B cell (primary cell): ENCODE data around the gene BRD9. TPM values are rescaled to one million over a fixed set of nuclear protein-coding genes. Genes with fewer than 3 reads are reported as not detected.

Experiments used
- ATAC-seq: fragments of 200-7000 bp; cut with Tn5 transposase; one replicate; pipeline ENCODE4 v1.10.0; 2021; ENCODE audit warnings: low read depth, mild to moderate bottlenecking, moderate number of reproducible peaks, moderate library complexity
- CTCF ChIA-PET: fragments of 350-600 bp; sonication (Branson Sonifier 250); formaldehyde crosslinking; loops from one replicate; lab custom pipeline; 2021; ENCODE audit warnings: antibody characterized with exemption, inconsistent platforms; lab: Charles Lee
- POLR2A ChIA-PET: fragments of 350-600 bp; sonication (Branson Sonifier 250); formaldehyde crosslinking; loops from one replicate; lab custom pipeline; 2021; ENCODE audit warnings: antibody characterized with exemption; lab: Charles Lee
- DNase-seq: peaks from one replicate; pipeline ENCODE4 v3.0.0; 2013
- H2AFZ ChIP-seq: 2 replicates; pipeline ENCODE4 v1.6.1; 2012; ENCODE audit warnings: mild to moderate bottlenecking, low read depth, low read length; ENCODE audit not compliant: insufficient read depth, poor library complexity, severe bottlenecking
- H3K27ac ChIP-seq, 2 donors: 1 replicate in 1 of 2; 2 replicates in 1 of 2; pipeline ENCODE4 v1.5.1; 2012 to 2013; ENCODE audit warnings: low read length in 2 of 2, mild to moderate bottlenecking in 2 of 2, moderate library complexity in 1 of 2
- H3K27me3 ChIP-seq, 4 experiments: fragments of 200-600 bp in 1 of 4; sonication (generic) in 1 of 4; replicated peaks in 1 of 4; 1 replicate in 2 of 4; 2 replicates in 2 of 4; pipeline versions ENCODE4 v1.6.1 to v1.7.0; 2013 to 2016; ENCODE audit warnings: low read length in 3 of 4, mild to moderate bottlenecking in 2 of 4, mixed read lengths in 1 of 4, moderate library complexity in 1 of 4; ENCODE audit not compliant: insufficient read depth in 4 of 4, control insufficient read depth in 3 of 4; ENCODE audit errors: control extremely low read depth in 1 of 4
- H3K36me3 ChIP-seq, 2 experiments: replicated peaks in 1 of 2; 1 replicate in 1 of 2; 2 replicates in 1 of 2; pipeline versions ENCODE4 v1.6.1 to v1.7.1; 2013; ENCODE audit warnings: low read length in 1 of 2; ENCODE audit not compliant: insufficient read depth in 2 of 2, control insufficient read depth in 1 of 2; ENCODE audit errors: control extremely low read depth in 1 of 2, extremely low read depth in 1 of 2
- H3K4me1 ChIP-seq, 2 donors: fragments of 200-600 bp in 1 of 2; sonication (generic) in 1 of 2; 1 replicate in 1 of 2; 2 replicates in 1 of 2; pipeline versions ENCODE4 v1.5.1 to v1.6.1; 2013 to 2017; ENCODE audit warnings: low read length in 2 of 2; ENCODE audit not compliant: control insufficient read depth in 2 of 2, insufficient read depth in 2 of 2
- H3K4me2 ChIP-seq: replicated peaks from 2 replicates; pipeline ENCODE3; 2012; ENCODE audit warnings: mild to moderate bottlenecking, low read depth, low read length; ENCODE audit not compliant: poor library complexity, severe bottlenecking
- H3K4me3 ChIP-seq, 5 experiments: fragments of 200-600 bp in 1 of 5; sonication (generic) in 1 of 5; 1 replicate in 3 of 5; 2 replicates in 2 of 5; pipeline versions ENCODE4 v1.5.1 to v1.7.0; 2011 to 2016; ENCODE audit warnings: low read length in 4 of 5, mild to moderate bottlenecking in 4 of 5, low read depth in 2 of 5, control low read depth in 1 of 5, moderate library complexity in 1 of 5; ENCODE audit not compliant: insufficient read depth in 1 of 5; ENCODE audit errors: control extremely low read depth in 1 of 5, extremely low read depth in 1 of 5
- H3K79me2 ChIP-seq: fragments of 200-600 bp; sonication (generic); one replicate; pipeline ENCODE4 v1.6.0; 2016; ENCODE audit warnings: low read length; ENCODE audit not compliant: control insufficient read depth, insufficient read depth
- H3K9ac ChIP-seq: fragments of 200-600 bp; sonication (generic); 2 replicates; pipeline ENCODE4 v1.6.1; 2017; ENCODE audit warnings: mild to moderate bottlenecking, low read length, moderate library complexity
- H3K9me3 ChIP-seq, 3 donors: one replicate each; pipeline versions ENCODE4 v1.6.1 to v1.7.1; 2013; ENCODE audit warnings: low read length in 2 of 3; ENCODE audit not compliant: control insufficient read depth in 2 of 3, insufficient read depth in 1 of 3; ENCODE audit errors: control extremely low read depth in 1 of 3
- H4K20me1 ChIP-seq: 2 replicates; pipeline ENCODE4 v1.6.0; 2012; ENCODE audit warnings: mild to moderate bottlenecking, low read length; ENCODE audit not compliant: insufficient read depth, control insufficient read depth, poor library complexity, severe bottlenecking
- H3K27ac Mint-ChIP-seq: one replicate; pipeline ENCODE4 v1.8.0; 2021; ENCODE audit warnings: mixed read lengths
- H3K27me3 Mint-ChIP-seq: one replicate; pipeline ENCODE4 v1.8.0; 2021; ENCODE audit warnings: mixed read lengths
- H3K4me1 Mint-ChIP-seq: one replicate; pipeline ENCODE4 v1.8.0; 2021; ENCODE audit warnings: mixed read lengths
- H3K4me3 Mint-ChIP-seq: one replicate; pipeline ENCODE4 v1.8.0; 2021; ENCODE audit warnings: mixed read lengths
- H3K9me3 Mint-ChIP-seq: one replicate; pipeline ENCODE4 v1.8.0; 2022; ENCODE audit warnings: mixed read lengths; ENCODE audit not compliant: insufficient read depth
- CTCF ChIP-seq: fragments of 200-600 bp; IDR thresholded peaks from one replicate; pipeline ENCODE4 v1.8.0; 2022; ENCODE audit warnings: antibody characterized with exemption, mild to moderate bottlenecking
- EZH2 ChIP-seq: IDR thresholded peaks from 2 replicates; pipeline ENCODE4 v1.6.1; 2012; ENCODE audit warnings: borderline replicate concordance, low read depth, mild to moderate bottlenecking, moderate library complexity, low read length; ENCODE audit not compliant: insufficient read depth, poor library complexity, severe bottlenecking
- WGBS: methylation state at CpG from one replicate; pipeline ENCODE4 v1.1.5; 2013; ENCODE audit warnings: missing lambda C conversion rate; ENCODE audit not compliant: insufficient coverage; 5-methylcytosine and 5-hydroxymethylcytosine counted together
- intact Hi-C: fragments of 100-400 bp; cut with micrococcal nuclease; formaldehyde crosslinking; loops from one replicate; pipeline ENCODE4 v1.10.0; 2022
- polyA plus RNA-seq: library from polyadenylated mRNA; depleted of rRNA; stranded (reverse); fragments of >200 nt; gene quantifications from 2 replicates; pipeline ENCODE4 v1.2.3, GENCODE V29; 2012
- total RNA-seq, 2 donors: library from RNA; stranded (reverse); fragments of 120-200 nt in 1 of 2; gene quantifications; 1 replicate in 1 of 2; 2 replicates in 1 of 2; pipeline versions ENCODE4 v1.2.3 to v1.2.4, GENCODE V29; 2013 to 2022

The BRD9 gene
- total and polyA plus RNA-seq, 2 donors (not counting 1 experiment from before 2014, with no cell fraction given), result 28.3 to 68.6 TPM

- no peak overlapping the region for H3K4me3 ChIP-seq
- Mint-ChIP-seq H3K4me1 (no peaks in the 10 kb centered on the region), H3K9me3 (no peaks in the 10 kb centered on the region), H3K27me3 (peaks cover 20% of the 10 kb centered on the region), H3K27ac (no peak overlapping the region), H3K4me3 (no peak overlapping the region)
- H3K36me3 ChIP-seq, result no peaks in the 10 kb centered on the region
- H3K4me1 ChIP-seq, result no peaks in the 10 kb centered on the region
- no peaks in the 10 kb centered on the region for H4K20me1 ChIP-seq
- peaks cover 0 to 6% (median 0%) of the 10 kb centered on the region in 3 donors for H3K9me3 ChIP-seq
- no peak overlapping the region for H3K27ac ChIP-seq
- H3K4me2 ChIP-seq, result no peak overlapping the region
- H3K79me2 ChIP-seq, result no peaks in the 10 kb centered on the region
- TF ChIP-seq EZH2 (no peak), CTCF (no peak)
- 71% methylated on average over 1 of the region's 3 CpGs for WGBS
- peaks cover 0 to 2% (median 0%) of the 10 kb centered on the region in 4 experiments for H3K27me3 ChIP-seq
- DNase-seq (no peak), ATAC-seq (no peak)
- intact Hi-C loops, result no loop called here
- ChIA-PET POLR2A (no interaction called here), CTCF (interaction anchor here (0.9 to 1.1 kb wide), 2 partner anchors 9 to 241 kb away, joined by 4 read pairs; no protein-coding TSS in a partner anchor)
- H3K9ac ChIP-seq, result no peak overlapping the region
- H2AFZ ChIP-seq, result no peak overlapping the region
Measured at GRCh38 chr5:933251-933861, 40.8 kb upstream of the BRD9 start.

- intact Hi-C loops, result no loop called here
- Mint-ChIP-seq H3K27me3 (peaks cover 24% of the 10 kb centered on the region), H3K27ac (no peak overlapping the region), H3K4me3 (no peak overlapping the region), H3K4me1 (no peaks in the 10 kb centered on the region), H3K9me3 (no peaks in the 10 kb centered on the region)
- Histone ChIP-seq H3K4me1 (no peaks in the 10 kb centered on the region), H4K20me1 (no peaks in the 10 kb centered on the region), H3K79me2 (no peaks in the 10 kb centered on the region), H2AFZ (no peak overlapping the region), H3K27ac (no peak overlapping the region), H3K9ac (no peak overlapping the region), H3K4me3 (no peak overlapping the region), H3K4me2 (no peak overlapping the region), H3K36me3 (no peaks in the 10 kb centered on the region), H3K27me3 (peaks cover 0 to 3% (median under 1%) of the 10 kb centered on the region in 4 experiments), H3K9me3 (peaks cover 0 to 3% (median 0%) of the 10 kb centered on the region in 3 donors)
- DNase-seq, result no peak
- 74% methylated on average over 4 of the region's 4 CpGs for WGBS
- no peak for TF ChIP-seq CTCF
- CTCF ChIA-PET, result interaction anchor here (1.7 kb wide), 1 partner anchor 9 kb away, joined by 6 read pairs; no protein-coding TSS in a partner anchor
- ATAC-seq, result no peak
- POLR2A ChIA-PET, result no interaction called here
Measured at GRCh38 chr5:932628-933250, 40.1 kb upstream of the BRD9 start.
